PFSK-1 (cell line): ENCODE data around the gene ACTG1.

Source experiments
- FOXP2 ChIP-seq: optimal IDR thresholded peaks from 2 replicates; pipeline ENCODE3; 2011; ENCODE audit warnings: borderline replicate concordance, control low read depth, inconsistent platforms; ENCODE audit not compliant: insufficient read depth; ENCODE audit errors: extremely low read length, extremely low read depth
- POLR2AphosphoS5 ChIP-seq: IDR thresholded peaks from 2 replicates; pipeline ENCODE4 v1.6.1; 2012; ENCODE audit warnings: low read depth, mild to moderate bottlenecking, control low read depth, low read length, moderate library complexity
- REST ChIP-seq, 2 experiments: IDR thresholded peaks; 2 replicates each; pipeline versions ENCODE4 v1.6.1 to v1.8.0; 2011 to 2012; ENCODE audit warnings: low read depth in 2 of 2, low read length in 2 of 2, control low read depth in 1 of 2, inconsistent platforms in 1 of 2, mild to moderate bottlenecking in 1 of 2, moderate library complexity in 1 of 2; ENCODE audit not compliant: insufficient read depth in 1 of 2
- SIN3A ChIP-seq: IDR thresholded peaks from 2 replicates; pipeline ENCODE4 v1.6.1; 2012; ENCODE audit warnings: mild to moderate bottlenecking, low read length, moderate library complexity, borderline replicate concordance; ENCODE audit not compliant: insufficient read depth
- TAF1 ChIP-seq: IDR thresholded peaks from 2 replicates; pipeline ENCODE4 v1.6.1; 2012; ENCODE audit warnings: low read length, control low read depth, borderline replicate concordance; ENCODE audit not compliant: insufficient read depth

- TF ChIP-seq REST (IDR thresholded peaks at IDR 0.05; ENCODE audit: insufficient read depth in 1 of 2, low read depth in 2 of 2, low read length in 2 of 2) = no peak
- no peak for TF ChIP-seq POLR2AphosphoS5
- TF ChIP-seq TAF1 = no peak
- TF ChIP-seq SIN3A = no peak
- no peak for TF ChIP-seq FOXP2
Measured at GRCh38 chr17:81537343-81537855, 24.8 kb upstream of the ACTG1 start.
